K562 (cell line): ENCODE measurements around the gene NTM.

Source experiments
- ATF1 ChIP-seq, 2 experiments: fragments of 450-650 bp in 1 of 2; IDR thresholded peaks; 2 replicates each; pipeline ENCODE4 v1.6.1; 2016; ENCODE audit warnings: missing compliant biosample characterization in 1 of 2, missing genetic modification characterization in 1 of 2
- CHD2 ChIP-seq: IDR thresholded peaks from 2 replicates; pipeline ENCODE4 v1.6.1; 2011; ENCODE audit warnings: low read depth, low read length
- CTCF ChIP-seq, 3 experiments: IDR thresholded peaks in 2 of 3; conservative IDR thresholded peaks in 1 of 3; 2 replicates each; pipeline ENCODE4 v1.5.1; 2011 to 2012; ENCODE audit warnings: low read length in 3 of 3, mild to moderate bottlenecking in 3 of 3, control low read depth in 2 of 3, improper control_type of control experiment in 1 of 3, inconsistent platforms in 1 of 3, low read depth in 1 of 3, mixed read lengths in 1 of 3, moderate library complexity in 1 of 3; ENCODE audit not compliant: insufficient read depth in 2 of 3
- EZH2 ChIP-seq: IDR thresholded peaks from 2 replicates; pipeline ENCODE4 v1.6.1; 2012; ENCODE audit warnings: low read depth, mild to moderate bottlenecking, inconsistent platforms, low read length, borderline replicate concordance
- KLF6 ChIP-seq: fragments of 250-450 bp; sonication (Bioruptor Pico); IDR thresholded peaks from 2 replicates; pipeline ENCODE4 v1.4.0; 2020; ENCODE audit warnings: mild to moderate bottlenecking, moderate library complexity, borderline replicate concordance
- MEF2A ChIP-seq: IDR thresholded peaks from 2 replicates; pipeline ENCODE4 v1.6.1; 2011; ENCODE audit warnings: low read depth, mild to moderate bottlenecking, low read length, moderate library complexity; ENCODE audit not compliant: control insufficient read depth
- PHF20 ChIP-seq: fragments of 450-650 bp; IDR thresholded peaks from 2 replicates; pipeline ENCODE4 v1.6.1; 2018; ENCODE audit not compliant: partially characterized antibody
- PML ChIP-seq: IDR thresholded peaks from 2 replicates; pipeline ENCODE4 v1.6.1; 2012; ENCODE audit warnings: low read length, inconsistent platforms
- REST ChIP-seq, 2 experiments: fragments of 450-650 bp; formaldehyde crosslinking in 1 of 2; IDR thresholded peaks; 2 replicates each; pipeline versions ENCODE4 v1.4.0 to v1.6.1; 2014 to 2020; ENCODE audit warnings: mild to moderate bottlenecking in 2 of 2, borderline replicate concordance in 1 of 2, low read depth in 1 of 2
- SMC3 ChIP-seq: conservative IDR thresholded peaks from 2 replicates; pipeline ENCODE4 v1.6.1; 2011; ENCODE audit warnings: low read depth, low read length, improper control_type of control experiment; ENCODE audit not compliant: insufficient read depth
- SNIP1 ChIP-seq: fragments of 450-650 bp; IDR thresholded peaks from 2 replicates; pipeline ENCODE4 v1.7.1; 2017; ENCODE audit warnings: low read depth, mild to moderate bottlenecking
- ZNF324 ChIP-seq: fragments of 250-450 bp; sonication (Bioruptor Pico); IDR thresholded peaks from 2 replicates; pipeline ENCODE4 v1.4.0; 2020; ENCODE audit warnings: mild to moderate bottlenecking

- TF ChIP-seq PHF20, result no peak
- no peak for TF ChIP-seq CHD2
- no peak for TF ChIP-seq ZNF324
- TF ChIP-seq KLF6 (CRISPR knock-in tag), result no peak
- no peak for TF ChIP-seq MEF2A
- TF ChIP-seq CTCF (IDR thresholded peaks at IDR 0.05 in 2 of 3, conservative IDR thresholded peaks at IDR 0.05 in 1 of 3; ENCODE audit: insufficient read depth in 2 of 3, low read depth in 1 of 3, low read length in 3 of 3), result no peak
- TF ChIP-seq SMC3, result no peak
- no peak for TF ChIP-seq PML
- TF ChIP-seq ATF1 (CRISPR knock-in tag; IDR thresholded peaks at IDR 0.05), result no peak
- no peak for TF ChIP-seq ATF1 (tag; IDR thresholded peaks at IDR 0.05)
- no peak for TF ChIP-seq EZH2
- no peak for TF ChIP-seq SNIP1
- TF ChIP-seq REST (IDR thresholded peaks at IDR 0.05; ENCODE audit: borderline replicate concordance), result no peak
- TF ChIP-seq REST (CRISPR knock-in tag; IDR thresholded peaks at IDR 0.05; ENCODE audit: low read depth), result no peak
Observed at GRCh38 chr11:131476266-131476665, 105.9 kb downstream of the NTM start.
